Measurements from ENCODE around the gene COP1. TPM values are rescaled to one million over a fixed set of nuclear protein-coding genes. Genes with fewer than 3 reads are reported as not detected.
A peak's percentile ranks its signal among the peaks of the same experiment; 100 is the strongest.

The COP1 gene
- total and polyA plus RNA-seq, 2 donors (not counting 3 experiments of a cell fraction or from before 2014, with no cell fraction given): 16.5 to 40.9 TPM

- peaks cover 8% of the 10 kb centered on the region for H3K79me2 ChIP-seq (ENCODE audit: control insufficient read depth, insufficient read depth, low read length)
- no peaks in the 10 kb centered on the region for H3K4me1 ChIP-seq (ENCODE audit: control insufficient read depth, extremely low read depth, insufficient read depth, low read length)
- dilution Hi-C loops (cut with MboI; ENCODE audit: extremely low pct_ligation_motif_present, low sequenced_read_pairs): no loop called here
- no peak overlapping the region for H3K4me3 ChIP-seq (replicated peaks in 1 of 3; ENCODE audit: insufficient read depth in 1 of 3, low read depth in 1 of 3, low read length in 3 of 3)
- no peaks in the 10 kb centered on the region for H3K9me1 ChIP-seq (replicated peaks; ENCODE audit: control insufficient read depth, extremely low read depth, insufficient read depth, low read length)
- H4K20me1 ChIP-seq (replicated peaks; ENCODE audit: control insufficient read depth, extremely low read depth, insufficient read depth, low read length): no peaks in the 10 kb centered on the region
- POLR2A ChIA-PET: no interaction called here
- H3K36me3 ChIP-seq (ENCODE audit: control insufficient read depth in 2 of 2, extremely low read depth in 1 of 2, insufficient read depth in 2 of 2, low read length in 2 of 2): no peaks in the 10 kb centered on the region
- FAIRE-seq (no peak), DNase-seq (ENCODE audit: low read depth, low spot score) (peak; percentile 10)
- H3K4me2 ChIP-seq (ENCODE audit: insufficient read depth, low read length): no peak overlapping the region
- H2AFZ ChIP-seq (ENCODE audit: low read depth, low read length): no peak overlapping the region
- no peaks in the 10 kb centered on the region for H3K27me3 ChIP-seq (ENCODE audit: control insufficient read depth in 2 of 2, insufficient read depth in 2 of 2, low read length in 2 of 2)
- no TSS peak for BruUV-seq (replicated peaks)
- no peaks in the 10 kb centered on the region for H3K9me3 ChIP-seq (replicated peaks; ENCODE audit: control insufficient read depth, insufficient read depth, low read length)
- H3K27ac ChIP-seq (ENCODE audit: insufficient read depth, low read depth, low read length): no peak overlapping the region
- intact Hi-C loops (cut with micrococcal nuclease): loop anchor here (5.0 kb wide), 1 partner anchor 88 kb away; the partner anchor contains the start of gene COP1
- CTCF ChIA-PET: interaction anchor here (1.0 to 1.4 kb wide), 3 partner anchors 8 to 28 kb away, joined by 3 to 7 read pairs (median 4); no protein-coding TSS in a partner anchor
- TF ChIP-seq JUN (IDR thresholded peaks at IDR 0.05; ENCODE audit: borderline replicate concordance, insufficient read depth, insufficient read length, low read depth) (no peak), FOS (IDR thresholded peaks at IDR 0.05; ENCODE audit: borderline replicate concordance, insufficient read depth, low read length) (no peak), POLR2A (IDR thresholded peaks at IDR 0.05; ENCODE audit: low read depth, low read length) (no peak), POLR2AphosphoS5 (IDR thresholded peaks at IDR 0.05; ENCODE audit: insufficient read depth, low read depth, low read length) (no peak), EZH2 (IDR thresholded peaks at IDR 0.05; ENCODE audit: borderline replicate concordance, low read depth, low read length, severe bottlenecking) (no peak), MYC (IDR thresholded peaks at IDR 0.05; ENCODE audit: low read depth, low read length) (no peak), MAX (IDR thresholded peaks at IDR 0.05; ENCODE audit: insufficient read depth, insufficient read length) (no peak)
- H3K9ac ChIP-seq (replicated peaks; ENCODE audit: extremely low read depth, insufficient read depth, low read length): no peak overlapping the region
Observed at GRCh38 chr1:176119549-176119948, 87.5 kb downstream of the COP1 start.

- Histone ChIP-seq H3K4me2 (ENCODE audit: insufficient read depth, low read length) (no peak overlapping the region), H3K9me1 (replicated peaks; ENCODE audit: control insufficient read depth, extremely low read depth, insufficient read depth, low read length) (no peaks in the 10 kb centered on the region), H2AFZ (ENCODE audit: low read depth, low read length) (no peak overlapping the region), H3K27me3 (ENCODE audit: control insufficient read depth in 2 of 2, insufficient read depth in 2 of 2, low read length in 2 of 2) (no peaks in the 10 kb centered on the region), H3K27ac (ENCODE audit: insufficient read depth, low read depth, low read length) (no peak overlapping the region), H4K20me1 (replicated peaks; ENCODE audit: control insufficient read depth, extremely low read depth, insufficient read depth, low read length) (no peaks in the 10 kb centered on the region), H3K79me2 (ENCODE audit: control insufficient read depth, insufficient read depth, low read length) (peaks cover 8% of the 10 kb centered on the region), H3K9ac (replicated peaks; ENCODE audit: extremely low read depth, insufficient read depth, low read length) (no peak overlapping the region), H3K4me3 (replicated peaks in 1 of 3; ENCODE audit: insufficient read depth in 1 of 3, low read depth in 1 of 3, low read length in 3 of 3) (no peak overlapping the region), H3K36me3 (ENCODE audit: control insufficient read depth in 2 of 2, extremely low read depth in 1 of 2, insufficient read depth in 2 of 2, low read length in 2 of 2) (no peaks in the 10 kb centered on the region), H3K9me3 (replicated peaks; ENCODE audit: control insufficient read depth, insufficient read depth, low read length) (no peaks in the 10 kb centered on the region), H3K4me1 (ENCODE audit: control insufficient read depth, extremely low read depth, insufficient read depth, low read length) (no peaks in the 10 kb centered on the region)
- TF ChIP-seq MAX (IDR thresholded peaks at IDR 0.05; ENCODE audit: insufficient read depth, insufficient read length): no peak
- TF ChIP-seq POLR2A (IDR thresholded peaks at IDR 0.05; ENCODE audit: low read depth, low read length): no peak
- no peak for TF ChIP-seq FOS (IDR thresholded peaks at IDR 0.05; ENCODE audit: borderline replicate concordance, insufficient read depth, low read length)
- TF ChIP-seq GATA2 (IDR thresholded peaks at IDR 0.05; ENCODE audit: insufficient read depth, insufficient read length, low read depth, low read length): no peak
- no peak for TF ChIP-seq JUN (IDR thresholded peaks at IDR 0.05; ENCODE audit: borderline replicate concordance, insufficient read depth, insufficient read length, low read depth)
- no peak for TF ChIP-seq POLR2AphosphoS5 (IDR thresholded peaks at IDR 0.05; ENCODE audit: insufficient read depth, low read depth, low read length)
- no peak for TF ChIP-seq EZH2 (IDR thresholded peaks at IDR 0.05; ENCODE audit: borderline replicate concordance, low read depth, low read length, severe bottlenecking)
- TF ChIP-seq MYC (IDR thresholded peaks at IDR 0.05; ENCODE audit: low read depth, low read length): no peak
- no peak for TF ChIP-seq CTCF (IDR thresholded peaks at IDR 0.05; ENCODE audit: extremely low read depth in 1 of 2, insufficient read depth in 1 of 2, low read depth in 1 of 2, low read length in 2 of 2)
- FAIRE-seq (no peak), DNase-seq (ENCODE audit: low read depth, low spot score) (no peak)
- POLR2A ChIA-PET: no interaction called here
- intact Hi-C loops (cut with micrococcal nuclease) (loop anchor here (5.0 kb wide), 1 partner anchor 88 kb away; the partner anchor contains the start of gene COP1), dilution Hi-C loops (cut with MboI; ENCODE audit: extremely low pct_ligation_motif_present, low sequenced_read_pairs) (no loop called here)
- BruUV-seq (replicated peaks): no TSS peak
- CTCF ChIA-PET: interaction anchor here (1.0 to 1.2 kb wide), 2 partner anchors 11 to 16 kb away, joined by 4 read pairs; no protein-coding TSS in a partner anchor
Observed at GRCh38 chr1:176118985-176119384, 88.1 kb downstream of the COP1 start.

Data from endothelial cell of umbilical vein (primary cell).